Kidney tubule cell (primary cell): ENCODE measurements around the gene MSANTD1.

Experiments
- DNase-seq: peaks from one replicate; pipeline ENCODE4 v3.0.0-alpha.2; 2018; ENCODE audit warnings: low spot score

MSANTD1 gene

GRCh38 chr4:3303923-3304710, 55.2 kb downstream of the MSANTD1 start:
- no peak for DNase-seq

GRCh38 chr4:3304831-3305609, 56.1 kb downstream of the MSANTD1 start:
- peak; percentile 43 for DNase-seq

- peak; percentile 47 for DNase-seq
These were observed 56.8 kb downstream of the MSANTD1 start for GRCh38 chr4:3305610-3306371.
